Measurements from ENCODE around the gene KIFAP3.

- TF ChIP-seq, protein P1, sequence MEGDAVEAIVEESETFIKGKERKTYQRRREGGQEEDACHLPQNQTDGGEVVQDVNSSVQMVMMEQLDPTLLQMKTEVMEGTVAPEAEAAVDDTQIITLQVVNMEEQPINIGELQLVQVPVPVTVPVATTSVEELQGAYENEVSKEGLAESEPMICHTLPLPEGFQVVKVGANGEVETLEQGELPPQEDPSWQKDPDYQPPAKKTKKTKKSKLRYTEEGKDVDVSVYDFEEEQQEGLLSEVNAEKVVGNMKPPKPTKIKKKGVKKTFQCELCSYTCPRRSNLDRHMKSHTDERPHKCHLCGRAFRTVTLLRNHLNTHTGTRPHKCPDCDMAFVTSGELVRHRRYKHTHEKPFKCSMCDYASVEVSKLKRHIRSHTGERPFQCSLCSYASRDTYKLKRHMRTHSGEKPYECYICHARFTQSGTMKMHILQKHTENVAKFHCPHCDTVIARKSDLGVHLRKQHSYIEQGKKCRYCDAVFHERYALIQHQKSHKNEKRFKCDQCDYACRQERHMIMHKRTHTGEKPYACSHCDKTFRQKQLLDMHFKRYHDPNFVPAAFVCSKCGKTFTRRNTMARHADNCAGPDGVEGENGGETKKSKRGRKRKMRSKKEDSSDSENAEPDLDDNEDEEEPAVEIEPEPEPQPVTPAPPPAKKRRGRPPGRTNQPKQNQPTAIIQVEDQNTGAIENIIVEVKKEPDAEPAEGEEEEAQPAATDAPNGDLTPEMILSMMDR (IDR thresholded peaks at IDR 0.05): no peak
- TF ChIP-seq POLR2A (IDR thresholded peaks at IDR 0.05) (no peak), POLR2AphosphoS5 (IDR thresholded peaks at IDR 0.05) (no peak), EP300 (IDR thresholded peaks at IDR 0.05) (no peak)
Measured at GRCh38 chr1:170075186-170075585, 691 bp upstream of the KIFAP3 start.

All from suprapubic skin (tissue), 4 donors.